Subcutaneous abdominal adipose tissue (tissue), 5 donors: ENCODE measurements around the gene AEBP1.
A peak's percentile ranks its signal among the peaks of the same experiment; 100 is the strongest.

Experiments used
- H3K27ac ChIP-seq: one replicate; pipeline ENCODE4 v1.7.0; 2013; ENCODE audit warnings: low read depth, mild to moderate bottlenecking, inconsistent platforms, low read length, moderate library complexity
- H3K27me3 ChIP-seq, 5 donors: one replicate each; pipeline ENCODE4 v1.7.0; 2013; ENCODE audit warnings: low read length in 5 of 5, inconsistent platforms in 1 of 5; ENCODE audit not compliant: control insufficient read depth in 5 of 5, insufficient read depth in 4 of 5
- H3K36me3 ChIP-seq, 5 donors: one replicate each; pipeline ENCODE4 v1.7.0; 2013; ENCODE audit warnings: low read length in 5 of 5; ENCODE audit not compliant: control insufficient read depth in 5 of 5, insufficient read depth in 5 of 5
- H3K4me1 ChIP-seq, 5 donors: one replicate each; pipeline ENCODE4 v1.7.0; 2013; ENCODE audit warnings: low read length in 5 of 5, mild to moderate bottlenecking in 3 of 5, moderate library complexity in 1 of 5; ENCODE audit not compliant: control insufficient read depth in 5 of 5, insufficient read depth in 5 of 5
- H3K4me3 ChIP-seq, 5 donors: one replicate each; pipeline ENCODE4 v1.7.0; 2013; ENCODE audit warnings: low read length in 5 of 5, low read depth in 1 of 5
- H3K9ac ChIP-seq, 5 donors: one replicate each; pipeline ENCODE4 v1.7.0; 2013; ENCODE audit warnings: low read length in 5 of 5, mild to moderate bottlenecking in 4 of 5, moderate library complexity in 3 of 5
- H3K9me3 ChIP-seq, 5 donors: one replicate each; pipeline ENCODE4 v1.7.0; 2013; ENCODE audit warnings: low read length in 5 of 5; ENCODE audit not compliant: control insufficient read depth in 5 of 5
- donor health status: healthy.
- donor health status: healthy.
- donor health status: healthy.
- donor health status: healthy.
- donor health status: healthy.

The AEBP1 gene

DNA sequence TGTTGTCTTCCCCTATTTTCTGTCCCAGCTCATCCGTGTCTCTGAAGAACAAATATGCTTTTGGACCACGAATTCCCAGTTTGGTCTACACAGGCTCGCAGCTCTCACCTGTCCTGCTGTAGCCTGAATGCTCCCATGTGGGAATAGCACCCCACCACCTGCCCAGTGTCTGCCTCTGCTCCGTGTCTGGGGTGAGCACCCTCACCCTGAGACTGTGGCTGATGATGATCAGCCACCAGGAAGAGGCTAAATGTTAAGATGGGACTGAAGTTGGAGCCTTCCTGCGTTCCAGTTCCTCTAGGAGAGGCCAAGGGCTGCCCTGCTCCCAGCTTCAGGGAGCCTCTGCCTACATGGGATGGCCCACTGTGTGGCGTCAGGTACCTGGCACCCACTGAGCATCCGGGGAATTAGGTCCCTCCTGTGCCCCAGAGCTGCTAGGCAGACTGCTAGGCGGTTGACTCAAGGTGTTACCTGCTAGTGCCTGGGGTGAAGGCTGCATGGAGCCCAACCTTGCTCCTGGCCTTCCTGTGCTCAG lies 42.4 kb upstream of the AEBP1 start:
- H3K9ac ChIP-seq: no peak overlapping the region
- peaks cover 5 to 44% (median 39%) of the 10 kb centered on the region in 5 donors for H3K4me1 ChIP-seq
- no peak overlapping the region for H3K4me3 ChIP-seq
- H3K36me3 ChIP-seq: peaks cover 0 to 61% (median 56%) of the 10 kb centered on the region in 5 donors
- no peak overlapping the region for H3K27ac ChIP-seq
- H3K9me3 ChIP-seq: no peaks in the 10 kb centered on the region
- no peaks in the 10 kb centered on the region for H3K27me3 ChIP-seq

DNA sequence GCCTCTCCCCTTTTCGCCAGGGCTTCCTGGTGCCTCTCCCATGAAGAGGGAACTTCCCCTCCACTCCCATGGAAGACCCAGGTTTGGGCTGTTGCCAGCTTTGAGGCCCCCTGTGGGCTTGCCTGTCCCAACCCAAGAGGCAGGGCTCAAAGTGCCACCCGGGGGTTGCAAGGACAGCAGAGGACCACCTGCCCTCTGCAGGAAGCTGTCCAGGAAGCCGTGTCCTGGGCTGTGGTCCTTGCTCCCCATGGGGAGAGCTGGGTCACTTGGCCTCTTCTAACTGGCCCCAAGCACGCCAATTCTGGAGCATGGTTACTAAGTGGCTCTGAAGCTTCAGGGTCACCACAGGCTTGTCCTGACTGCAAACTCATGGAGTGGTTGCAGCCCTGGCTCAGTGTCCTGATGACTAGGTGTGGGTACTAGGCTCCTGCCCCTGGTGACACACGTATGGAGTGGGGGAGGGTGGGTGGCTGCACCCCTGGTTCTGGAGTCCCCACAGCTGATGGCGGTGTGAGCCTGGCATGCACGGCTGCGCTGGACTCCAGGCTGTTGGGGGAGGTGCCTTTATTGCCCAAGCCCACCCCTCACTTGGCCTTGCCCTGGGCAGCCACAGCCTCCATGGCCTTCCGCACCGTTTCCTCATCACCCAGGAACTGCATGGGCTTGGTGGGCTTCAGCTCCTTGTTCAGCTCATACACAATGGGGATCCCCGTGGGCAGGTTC lies 41.8 kb upstream of the AEBP1 start:
- Histone ChIP-seq H3K36me3 (peaks cover 0 to 55% (median 49%) of the 10 kb centered on the region in 5 donors), H3K9me3 (no peaks in the 10 kb centered on the region), H3K9ac (no peak overlapping the region), H3K4me1 (peaks cover 5 to 44% (median 39%) of the 10 kb centered on the region in 5 donors), H3K27me3 (no peaks in the 10 kb centered on the region), H3K27ac (no peak overlapping the region), H3K4me3 (no peak overlapping the region)

DNA sequence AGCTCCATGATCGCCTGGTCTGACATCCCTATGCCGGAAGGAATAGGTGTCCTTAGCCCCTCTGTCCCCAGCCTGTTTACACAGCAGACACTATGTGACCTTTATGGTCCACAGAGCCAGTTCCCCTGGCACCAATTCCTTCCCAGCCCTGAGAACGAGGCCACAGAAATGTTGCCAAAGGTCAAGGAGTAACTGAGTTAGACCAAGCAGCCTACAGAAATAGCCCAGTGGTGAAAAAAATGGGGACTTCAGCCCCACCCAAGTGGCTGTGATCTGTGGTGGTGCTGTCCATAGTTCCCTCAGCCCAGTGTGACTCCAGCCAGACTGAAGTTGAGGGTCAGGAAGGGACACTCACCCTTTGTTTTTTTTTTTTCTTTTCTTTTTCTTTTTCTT lies 41.2 kb upstream of the AEBP1 start:
- H3K4me3 ChIP-seq: no peak overlapping the region
- H3K27ac ChIP-seq: no peak overlapping the region
- no peak overlapping the region for H3K9ac ChIP-seq
- H3K36me3 ChIP-seq: peaks cover 0 to 49% (median 44%) of the 10 kb centered on the region in 5 donors
- no peaks in the 10 kb centered on the region for H3K9me3 ChIP-seq
- no peaks in the 10 kb centered on the region for H3K27me3 ChIP-seq
- peaks cover 5 to 44% (median 39%) of the 10 kb centered on the region in 5 donors for H3K4me1 ChIP-seq

DNA sequence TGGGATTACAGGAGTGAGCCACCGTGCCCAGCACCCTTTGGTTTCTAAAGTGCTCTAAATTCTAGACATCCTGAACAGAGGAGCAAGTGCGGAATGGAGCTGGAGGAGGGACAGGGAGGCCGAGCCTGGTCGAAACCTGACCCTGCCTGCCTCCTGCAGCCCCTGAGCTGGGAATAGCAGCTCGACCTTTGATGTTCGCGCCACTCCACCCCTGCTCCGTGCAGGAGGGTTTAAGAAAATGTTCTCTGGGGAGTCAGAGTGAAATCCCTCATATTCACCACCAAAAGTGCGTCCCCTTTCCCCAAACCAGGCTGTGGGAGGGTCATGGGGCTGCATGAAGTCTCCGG lies 40.6 kb upstream of the AEBP1 start:
- Histone ChIP-seq H3K36me3 (peaks cover 0 to 43% (median 38%) of the 10 kb centered on the region in 5 donors), H3K27me3 (no peaks in the 10 kb centered on the region), H3K4me1 (peaks cover 5 to 44% (median 39%) of the 10 kb centered on the region in 5 donors), H3K4me3 (no peak overlapping the region), H3K9ac (peak overlapping the region in 1 of 5 donors; percentile 5), H3K27ac (no peak overlapping the region), H3K9me3 (no peaks in the 10 kb centered on the region)

DNA sequence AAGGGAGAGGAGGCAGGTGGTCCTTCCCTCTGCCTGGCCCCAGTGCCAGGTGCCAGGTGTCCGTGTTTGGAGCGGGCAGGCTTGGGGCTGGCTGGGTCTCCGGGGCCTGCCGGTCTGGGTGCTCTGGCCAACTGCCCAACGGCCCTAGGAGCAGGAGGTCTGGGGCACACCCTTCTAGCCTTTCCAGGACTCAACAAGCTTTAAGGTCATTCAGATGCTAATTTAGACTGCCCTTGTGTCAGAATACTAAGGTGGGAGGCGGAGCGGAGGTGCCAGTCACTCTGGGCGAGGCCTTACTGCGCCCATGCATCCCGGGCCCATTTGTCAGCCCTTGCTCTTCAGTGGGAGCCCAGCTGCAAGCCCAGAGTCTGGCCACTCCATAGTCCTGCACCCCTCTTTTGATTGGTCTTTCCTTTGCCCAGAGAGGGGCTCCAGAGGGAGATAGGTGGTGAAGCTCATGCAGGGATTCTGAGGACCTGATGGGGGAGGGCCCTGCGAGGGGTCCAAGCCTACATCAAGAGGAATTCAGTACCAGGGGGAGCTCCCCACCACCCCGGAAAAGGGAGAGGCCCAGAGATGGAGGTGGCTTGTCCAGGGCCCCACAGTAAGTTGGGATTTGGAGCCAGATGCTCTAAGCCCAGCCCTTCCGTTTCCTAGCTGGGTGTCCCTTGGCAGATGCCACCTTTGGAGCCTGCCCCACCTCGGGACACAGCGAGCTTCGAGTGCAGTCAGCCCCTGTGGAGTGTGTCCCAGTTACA lies 40.1 kb upstream of the AEBP1 start:
- no peaks in the 10 kb centered on the region for H3K9me3 ChIP-seq
- peaks cover 0 to 37% (median 32%) of the 10 kb centered on the region in 5 donors for H3K36me3 ChIP-seq
- peaks cover 5 to 44% (median 39%) of the 10 kb centered on the region in 5 donors for H3K4me1 ChIP-seq
- H3K9ac ChIP-seq: peak overlapping the region in 1 of 5 donors; percentile 5
- no peaks in the 10 kb centered on the region for H3K27me3 ChIP-seq
- H3K4me3 ChIP-seq: no peak overlapping the region
- H3K27ac ChIP-seq: no peak overlapping the region

DNA sequence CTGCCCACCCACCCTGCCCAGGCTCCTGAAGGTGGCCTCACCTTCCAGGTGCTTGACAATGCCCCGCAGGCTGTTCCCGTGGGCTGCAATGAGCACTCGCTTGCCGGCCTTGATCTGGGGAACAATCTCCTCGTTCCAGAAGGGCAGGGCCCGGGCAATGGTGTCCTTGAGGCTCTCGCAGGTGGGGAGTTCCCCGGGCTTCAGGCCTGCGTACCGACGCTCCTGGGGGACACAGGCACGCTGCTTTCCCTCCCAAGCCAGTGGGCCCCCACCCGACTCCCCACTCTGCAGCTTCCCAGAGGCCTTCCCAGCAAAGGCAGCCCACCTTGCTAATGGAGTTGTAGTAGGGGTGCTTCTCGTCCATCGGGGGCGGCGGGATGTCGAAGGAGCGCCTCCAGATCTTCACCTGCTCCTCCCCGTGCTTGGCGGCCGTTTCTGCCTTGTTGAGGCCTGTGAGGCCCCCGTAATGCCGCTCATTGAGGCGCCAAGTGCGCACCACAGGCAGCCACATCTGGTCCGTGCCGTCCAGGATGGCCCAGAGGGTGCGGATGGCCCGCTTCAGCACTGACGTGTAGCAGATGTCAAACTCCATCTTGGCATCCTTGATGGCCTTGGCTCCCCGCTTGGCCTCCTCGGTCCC lies 39.2 kb upstream of the AEBP1 start:
- Histone ChIP-seq H3K27me3 (no peaks in the 10 kb centered on the region), H3K4me1 (peaks cover 5 to 44% (median 39%) of the 10 kb centered on the region in 5 donors), H3K4me3 (peak overlapping the region in 1 of 5 donors; percentile 34), H3K27ac (no peak overlapping the region), H3K9me3 (no peaks in the 10 kb centered on the region), H3K36me3 (peaks cover 0 to 29% (median 24%) of the 10 kb centered on the region in 5 donors), H3K9ac (peak overlapping the region in 1 of 5 donors; percentile 37)

DNA sequence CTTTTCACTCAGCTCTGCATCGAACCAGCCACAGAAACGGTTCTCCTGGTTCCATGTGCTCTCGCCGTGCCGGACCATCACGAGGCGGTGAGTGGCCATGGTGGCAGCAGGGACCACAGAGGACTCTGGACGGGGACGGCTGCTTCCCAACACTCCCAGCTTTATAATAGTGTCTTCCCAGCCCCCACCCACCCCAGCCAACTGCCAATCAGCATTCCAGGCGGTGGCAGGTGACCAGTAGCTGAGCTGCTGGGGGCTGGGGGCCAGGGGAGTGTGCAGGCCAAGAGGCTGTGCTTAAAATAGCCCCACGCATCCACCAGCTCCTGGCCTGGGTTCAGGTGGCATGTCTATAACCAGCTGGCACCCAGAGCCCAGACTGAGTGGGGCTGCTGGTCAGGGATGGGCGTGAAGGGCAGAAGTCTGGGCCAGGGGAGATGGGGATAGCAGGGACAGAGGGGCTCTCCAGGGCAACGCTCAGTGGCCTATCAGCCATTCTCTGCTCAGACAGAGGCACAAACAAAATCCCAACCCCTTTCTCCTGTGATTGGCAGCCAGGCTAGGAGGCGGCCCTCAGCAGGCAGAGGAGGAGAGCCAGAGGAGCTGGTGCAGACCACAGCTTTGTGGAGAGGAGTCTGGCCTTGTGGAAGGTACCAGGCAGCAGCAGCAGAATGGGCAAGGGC lies 38.6 kb upstream of the AEBP1 start, which contains the start of gene PGAM2:
TSS of gene PGAM2 (minus strand) at position 137 of the 680 bp plus-strand sequence. CDS start at position 99, 38 bp downstream.
- peak within 1 kb of the TSS in 1 of 5 donors; percentile 37 for H3K9ac ChIP-seq
- peaks cover 0 to 22% (median 17%) of the 10 kb centered on the region in 5 donors for H3K36me3 ChIP-seq
- no peak within 1 kb of the TSS for H3K27ac ChIP-seq
- peak within 1 kb of the TSS in 1 of 5 donors; percentile 34 for H3K4me3 ChIP-seq
- H3K27me3 ChIP-seq: no peaks in the 10 kb centered on the region
- H3K4me1 ChIP-seq: peaks cover 5 to 44% (median 39%) of the 10 kb centered on the region in 5 donors
- no peaks in the 10 kb centered on the region for H3K9me3 ChIP-seq

DNA sequence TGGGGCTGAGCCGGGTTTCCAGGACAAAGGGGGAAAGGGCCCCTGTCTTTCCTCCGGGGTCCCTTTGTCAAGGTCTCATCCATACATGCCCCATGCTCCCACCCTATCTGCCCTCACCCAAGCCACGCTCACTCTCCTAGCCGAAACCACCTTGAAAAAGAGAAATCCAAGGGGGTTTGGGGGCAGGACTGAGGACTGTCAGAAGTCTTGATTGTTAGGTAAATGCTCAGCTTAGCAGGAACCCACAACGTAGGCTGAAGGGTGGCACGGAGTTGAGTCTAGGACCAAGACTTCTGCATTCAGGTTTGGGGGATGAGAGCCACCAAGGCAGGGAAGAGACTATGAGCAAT lies 38.1 kb upstream of the AEBP1 start:
- Histone ChIP-seq H3K4me3 (no peak overlapping the region), H3K4me1 (peaks cover 5 to 44% (median 39%) of the 10 kb centered on the region in 5 donors), H3K9me3 (no peaks in the 10 kb centered on the region), H3K27me3 (no peaks in the 10 kb centered on the region), H3K36me3 (peaks cover 0 to 17% (median 12%) of the 10 kb centered on the region in 5 donors), H3K9ac (no peak overlapping the region), H3K27ac (no peak overlapping the region)

DNA sequence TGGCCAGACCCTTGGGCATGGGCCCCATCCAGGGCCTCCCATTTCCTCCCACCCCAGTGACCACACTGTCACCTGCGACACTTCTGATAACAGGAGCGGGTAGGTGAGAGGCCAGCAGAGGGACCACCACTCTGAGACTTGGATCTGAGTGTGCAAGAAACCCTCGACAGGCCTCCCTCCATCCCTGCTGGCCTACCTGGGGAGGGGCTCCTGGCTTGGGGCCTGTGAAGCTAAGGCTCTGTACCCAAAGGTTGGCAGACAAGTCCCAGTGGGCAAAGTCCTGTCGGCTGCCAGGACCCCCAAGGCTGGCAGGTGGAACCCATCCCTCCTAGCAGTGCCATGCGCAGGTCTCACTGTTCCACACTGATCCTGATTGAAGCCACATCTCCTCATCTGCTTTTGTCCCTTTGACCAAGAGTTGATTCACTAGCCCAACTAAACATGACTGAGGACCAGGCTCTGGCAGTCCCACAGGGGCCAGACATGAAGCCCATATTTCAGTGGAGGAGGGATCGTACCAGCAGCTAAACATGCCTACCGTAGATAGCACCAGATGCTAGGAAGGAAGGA lies 37.6 kb upstream of the AEBP1 start:
- H3K27ac ChIP-seq: no peak overlapping the region
- H3K4me3 ChIP-seq: no peak overlapping the region
- H3K4me1 ChIP-seq: peaks cover 5 to 44% (median 39%) of the 10 kb centered on the region in 5 donors

More for the DNA sequence above, 37.6 kb upstream of the AEBP1 start:
- Histone ChIP-seq H3K27me3 (no peaks in the 10 kb centered on the region), H3K9me3 (no peaks in the 10 kb centered on the region), H3K36me3 (peaks cover 0 to 12% (median 7%) of the 10 kb centered on the region in 5 donors), H3K9ac (no peak overlapping the region)
